ENCODE measurements around the gene LSS. TPM values are rescaled to one million over a fixed set of nuclear protein-coding genes. Genes with fewer than 3 reads are reported as not detected.

The LSS gene
- total and polyA plus RNA-seq, 10 of the 15 experiments (the other 5 are each of a cell fraction or from before 2014, with no cell fraction given): 2.9 to 82.4 (median 27.5) TPM

GRCh38 chr21:46226920-46227599 is 1.5 kb downstream of the LSS start:
- in situ Hi-C loops (cut with MboI) (no loop called here), intact Hi-C loops (cut with micrococcal nuclease; ENCODE audit: unreplicated experiment) (loop anchor here (5.0 kb wide), 2 partner anchors 60 to 85 kb away; partner anchors contain the start of genes MCM3AP and YBEY)
- BruUV-seq (replicated peaks): no TSS peak
- Histone ChIP-seq H2AFZ (ENCODE audit: control insufficient read depth, low read depth, low read length) (no peak overlapping the region), H3K4me3 (peak overlapping the region; percentile 81), H3K4me1 (ENCODE audit: control insufficient read depth, insufficient read depth, low read length) (peaks cover 5% of the 10 kb centered on the region; the same call in 1 of the 2 replicates), H4K20me1 (ENCODE audit: control insufficient read depth, insufficient read depth) (no peaks in the 10 kb centered on the region), H3K27ac (ENCODE audit: control insufficient read depth, insufficient read depth) (peak overlapping the region; percentile 45), H3K4me2 (ENCODE audit: control insufficient read depth, insufficient read depth) (peak overlapping the region; percentile 81), H3K9ac (ENCODE audit: control insufficient read depth, insufficient read depth, low read length) (peak overlapping the region; percentile 67; the same call in 1 of the 2 replicates), H3K36me3 (ENCODE audit: control insufficient read depth in 2 of 2, insufficient read depth in 2 of 2, low read length in 1 of 2) (peaks cover 3 to 8% of the 10 kb centered on the region in 2 experiments; a peak in 2 of 4 replicates), H3K9me3 (replicated peaks; ENCODE audit: control insufficient read depth, insufficient read depth, low read length) (no peaks in the 10 kb centered on the region), H3K79me2 (ENCODE audit: control insufficient read depth, insufficient read depth, low read length) (peaks cover 52% of the 10 kb centered on the region), H3K27me3 (replicated peaks in 1 of 2; ENCODE audit: control insufficient read depth in 2 of 2, insufficient read depth in 2 of 2, low read length in 1 of 2) (no peaks in the 10 kb centered on the region)
- WGBS (ENCODE audit: insufficient coverage, insufficient replicate concordance, low lambda C conversion rate, missing lambda C conversion rate): 0% methylated on average over 3 of the region's 4 CpGs
- ATAC-seq: peak; percentile 41
- peak; percentile 51 for DNase-seq (ENCODE audit: low read depth, low spot score)
- ChIA-PET RAD21 (ENCODE audit: unreplicated experiment) (interaction anchor here (0.6 to 4.0 kb wide), 4 partner anchors 24 to 98 kb away, joined by 3 to 19 read pairs (median 6); a partner anchor contains a TSS), CTCF (interaction anchor here (1.0 to 9.7 kb wide), 3 partner anchors 25 to 84 kb away, joined by 3 to 59 read pairs (median 34); no protein-coding TSS in a partner anchor), SMC1A (ENCODE audit: uncharacterized antibody, unreplicated experiment) (interaction anchor here (1.0 to 1.2 kb wide), 2 partner anchors 58 to 99 kb away, joined by 4 to 6 read pairs; partner anchors contain the start of gene MCM3AP), POLR2A (interaction anchor here (0.7 to 2.1 kb wide), 9 partner anchors 25 to 409 kb away, joined by 3 to 8 read pairs (median 3); partner anchors contain the start of genes C21orf58, PCNT and PRMT2)
- TF ChIP-seq BHLHE40 (IDR thresholded peaks at IDR 0.05; ENCODE audit: borderline replicate concordance in 1 of 2, low read depth in 2 of 2, low read length in 1 of 2) (peak in 1 of 2 experiments; percentile 11; a peak in 1 of 4 replicates), ZSCAN29 (IDR thresholded peaks at IDR 0.05) (no peak), HDGF (IDR thresholded peaks at IDR 0.05) (peak; percentile 84), ESRRA (IDR thresholded peaks at IDR 0.05; ENCODE audit: low read length) (no peak), SREBF2 (IDR thresholded peaks at IDR 0.05; ENCODE audit: low read length) (no peak), TARDBP (IDR thresholded peaks at IDR 0.05; ENCODE audit: borderline replicate concordance) (no peak), POLR2AphosphoS5 (IDR thresholded peaks at IDR 0.05; ENCODE audit: low read length) (peak; percentile 47), TCF3 (IDR thresholded peaks at IDR 0.05; ENCODE audit: borderline replicate concordance, insufficient read depth, low read depth, low read length) (no peak), SMARCA5 (IDR thresholded peaks at IDR 0.05) (no peak), RELB (IDR thresholded peaks at IDR 0.05; ENCODE audit: low read depth) (peak; percentile 23; the same call in 1 of the 2 replicates), IKZF2 (IDR thresholded peaks at IDR 0.05) (0 out of 4 replicates have a peak, but pooled peaks of 1 of the 2 experiments have one; percentile 4), PKNOX1 (IDR thresholded peaks at IDR 0.05) (0 out of 2 replicates have a peak, but pooled peaks have one; percentile 10), POU2F2 (IDR thresholded peaks at IDR 0.05; ENCODE audit: borderline replicate concordance, low read depth, low read length) (no peak)
- TF ChIP-seq, protein P1, sequence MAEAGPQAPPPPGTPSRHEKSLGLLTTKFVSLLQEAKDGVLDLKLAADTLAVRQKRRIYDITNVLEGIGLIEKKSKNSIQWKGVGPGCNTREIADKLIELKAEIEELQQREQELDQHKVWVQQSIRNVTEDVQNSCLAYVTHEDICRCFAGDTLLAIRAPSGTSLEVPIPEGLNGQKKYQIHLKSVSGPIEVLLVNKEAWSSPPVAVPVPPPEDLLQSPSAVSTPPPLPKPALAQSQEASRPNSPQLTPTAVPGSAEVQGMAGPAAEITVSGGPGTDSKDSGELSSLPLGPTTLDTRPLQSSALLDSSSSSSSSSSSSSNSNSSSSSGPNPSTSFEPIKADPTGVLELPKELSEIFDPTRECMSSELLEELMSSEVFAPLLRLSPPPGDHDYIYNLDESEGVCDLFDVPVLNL (IDR thresholded peaks at IDR 0.05; ENCODE audit: low read depth, low read length): no peak
- TF ChIP-seq, protein P2, sequence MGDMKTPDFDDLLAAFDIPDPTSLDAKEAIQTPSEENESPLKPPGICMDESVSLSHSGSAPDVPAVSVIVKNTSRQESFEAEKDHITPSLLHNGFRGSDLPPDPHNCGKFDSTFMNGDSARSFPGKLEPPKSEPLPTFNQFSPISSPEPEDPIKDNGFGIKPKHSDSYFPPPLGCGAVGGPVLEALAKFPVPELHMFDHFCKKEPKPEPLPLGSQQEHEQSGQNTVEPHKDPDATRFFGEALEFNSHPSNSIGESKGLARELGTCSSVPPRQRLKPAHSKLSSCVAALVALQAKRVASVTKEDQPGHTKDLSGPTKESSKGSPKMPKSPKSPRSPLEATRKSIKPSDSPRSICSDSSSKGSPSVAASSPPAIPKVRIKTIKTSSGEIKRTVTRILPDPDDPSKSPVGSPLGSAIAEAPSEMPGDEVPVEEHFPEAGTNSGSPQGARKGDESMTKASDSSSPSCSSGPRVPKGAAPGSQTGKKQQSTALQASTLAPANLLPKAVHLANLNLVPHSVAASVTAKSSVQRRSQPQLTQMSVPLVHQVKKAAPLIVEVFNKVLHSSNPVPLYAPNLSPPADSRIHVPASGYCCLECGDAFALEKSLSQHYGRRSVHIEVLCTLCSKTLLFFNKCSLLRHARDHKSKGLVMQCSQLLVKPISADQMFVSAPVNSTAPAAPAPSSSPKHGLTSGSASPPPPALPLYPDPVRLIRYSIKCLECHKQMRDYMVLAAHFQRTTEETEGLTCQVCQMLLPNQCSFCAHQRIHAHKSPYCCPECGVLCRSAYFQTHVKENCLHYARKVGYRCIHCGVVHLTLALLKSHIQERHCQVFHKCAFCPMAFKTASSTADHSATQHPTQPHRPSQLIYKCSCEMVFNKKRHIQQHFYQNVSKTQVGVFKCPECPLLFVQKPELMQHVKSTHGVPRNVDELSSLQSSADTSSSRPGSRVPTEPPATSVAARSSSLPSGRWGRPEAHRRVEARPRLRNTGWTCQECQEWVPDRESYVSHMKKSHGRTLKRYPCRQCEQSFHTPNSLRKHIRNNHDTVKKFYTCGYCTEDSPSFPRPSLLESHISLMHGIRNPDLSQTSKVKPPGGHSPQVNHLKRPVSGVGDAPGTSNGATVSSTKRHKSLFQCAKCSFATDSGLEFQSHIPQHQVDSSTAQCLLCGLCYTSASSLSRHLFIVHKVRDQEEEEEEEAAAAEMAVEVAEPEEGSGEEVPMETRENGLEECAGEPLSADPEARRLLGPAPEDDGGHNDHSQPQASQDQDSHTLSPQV (IDR thresholded peaks at IDR 0.05): no peak
- FAIRE-seq: no peak

Measured in GM12878 (cell line).